T-helper 17 cell (primary cell): Measurements from ENCODE around the gene RPL13A. TPM values are rescaled to one million over a fixed set of nuclear protein-coding genes. Genes with fewer than 3 reads are reported as not detected.
"Not testable (repeated sequence)": the region's sequence is repeated elsewhere in the genome, so short reads cannot be mapped to it uniquely, and the experiment has no call there.

Source experiments
- ATAC-seq: fragments of 150-1000 bp; cut with Tn5 transposase; 2 replicates; pipeline ENCODE4 v1.10.0; 2021; ENCODE audit warnings: mild to moderate bottlenecking, moderate library complexity
- DNase-seq, 3 donors: peaks; one replicate each; pipeline versions ENCODE4 v3.0.0 to v3.0.0-alpha.2; 2020 to 2021
- H3K9me3 ChIP-seq: one replicate; pipeline ENCODE4 v1.7.0; 2013; ENCODE audit warnings: low read length, mild to moderate bottlenecking; ENCODE audit not compliant: control insufficient read depth, poor library complexity, severe bottlenecking
- H3K27ac Mint-ChIP-seq: one replicate; pipeline ENCODE4 v1.8.0; 2022; ENCODE audit warnings: mild to moderate bottlenecking, moderate library complexity, mixed read lengths
- H3K27me3 Mint-ChIP-seq: one replicate; pipeline ENCODE4 v1.8.0; 2022; ENCODE audit warnings: mixed read lengths
- H3K36me3 Mint-ChIP-seq: one replicate; pipeline ENCODE4 v1.8.0; 2022; ENCODE audit warnings: low read depth, mixed read lengths
- H3K4me1 Mint-ChIP-seq: one replicate; pipeline ENCODE4 v1.8.0; 2022; ENCODE audit warnings: mild to moderate bottlenecking, mixed read lengths
- H3K4me3 Mint-ChIP-seq: one replicate; pipeline ENCODE4 v1.8.0; 2022; ENCODE audit warnings: mild to moderate bottlenecking, moderate library complexity, mixed read lengths
- total RNA-seq, 4 donors: library from RNA in 2 of 4; stranded (reverse) in 2 of 4; gene quantifications; one replicate each; pipeline ENCODE4 v1.2.3 and lab custom pipeline; 2022 to 2026

The RPL13A gene
- 1,000 to 10,000 TPM; 5,253 to 5,291 TPM for total RNA-seq
- total RNA-seq (lab: John Stamatoyannopoulos, UW) = 2,226 to 2,816 reads per million in 2 donors

DNA sequence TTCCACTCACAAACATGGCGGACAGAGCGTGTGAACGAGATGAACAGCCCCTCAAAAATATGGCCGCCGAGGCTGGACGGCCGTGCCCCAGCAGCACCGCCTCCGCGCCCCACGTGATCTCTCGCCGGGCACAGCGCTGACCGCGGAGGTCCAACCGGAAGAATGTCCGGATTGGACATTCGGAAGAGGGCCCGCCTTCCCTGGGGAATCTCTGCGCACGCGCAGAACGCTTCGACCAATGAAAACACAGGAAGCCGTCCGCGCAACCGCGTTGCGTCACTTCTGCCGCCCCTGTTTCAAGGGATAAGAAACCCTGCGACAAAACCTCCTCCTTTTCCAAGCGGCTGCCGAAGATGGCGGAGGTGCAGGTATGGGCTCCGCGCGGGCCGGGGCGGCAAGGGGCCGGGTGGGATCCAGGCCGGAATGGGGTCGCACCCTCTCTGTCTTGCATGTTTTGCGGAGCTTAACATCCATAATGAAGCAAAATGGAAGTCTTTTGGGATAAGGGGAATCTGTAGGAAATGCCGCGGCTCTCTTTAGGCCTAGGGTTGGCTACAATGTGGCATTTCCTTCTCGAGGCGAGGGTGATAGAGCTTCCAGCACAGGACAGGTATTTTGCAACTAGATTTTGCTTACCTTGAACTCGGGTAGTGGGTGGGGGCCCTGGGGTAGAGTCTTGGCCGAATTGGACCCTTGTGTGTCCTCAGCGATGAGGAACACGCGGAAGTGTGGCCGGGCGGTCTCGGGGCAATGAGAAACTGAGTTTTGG, at the start of gene RPL13A:
Gene RPL13A, plus strand, starts transcription at position 332 of the 769 bp plus-strand sequence. Its CDS starts 22 bp downstream, at position 354.
- H3K27ac Mint-ChIP-seq = peak within 1 kb of the TSS; percentile 98
- H3K9me3 ChIP-seq = no peaks in the 10 kb centered on the region
- H3K4me1 Mint-ChIP-seq = peaks cover 44% of the 10 kb centered on the region
- no peaks in the 10 kb centered on the region for H3K27me3 Mint-ChIP-seq
- DNase-seq (peak; percentile 98), ATAC-seq (peak; percentile 89)
- H3K36me3 Mint-ChIP-seq = peaks cover 4% of the 10 kb centered on the region
- H3K4me3 Mint-ChIP-seq = peak within 1 kb of the TSS; percentile 97

GRCh38 chr19:49438261-49438660, 49.1 kb upstream of the RPL13A start:
- DNase-seq (no peak), ATAC-seq (no peak)

DNA sequence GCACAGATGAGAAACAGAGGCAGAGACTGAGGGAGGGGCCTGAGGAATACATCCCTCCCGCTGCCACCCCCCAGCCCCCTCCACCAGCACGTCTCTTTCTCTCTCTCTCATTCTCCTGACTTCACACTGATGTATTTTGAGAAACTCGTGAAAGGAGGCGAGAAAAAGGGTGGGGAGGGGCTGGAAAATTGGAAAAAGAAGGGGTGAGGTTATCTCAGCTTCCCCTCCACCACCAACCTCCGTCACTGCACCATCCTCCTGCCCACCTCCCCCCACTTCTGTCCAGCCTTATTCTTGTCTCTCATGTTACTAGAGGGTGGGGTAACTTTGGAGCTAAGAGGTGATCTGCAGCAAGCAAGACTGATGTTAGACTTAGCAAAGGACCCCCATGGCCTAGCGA, 47.6 kb upstream of the RPL13A start:
- peaks cover 45% of the 10 kb centered on the region for H3K4me1 Mint-ChIP-seq
- no peak for ATAC-seq

More at GRCh38 chr19:49438261-49438660, 49.1 kb upstream of the RPL13A start:
- Mint-ChIP-seq H3K27ac (no peak overlapping the region), H3K4me3 (no peak overlapping the region), H3K27me3 (peaks cover 84% of the 10 kb centered on the region), H3K36me3 (peaks cover 17% of the 10 kb centered on the region), H3K4me1 (peaks cover 41% of the 10 kb centered on the region)
- H3K9me3 ChIP-seq = no peaks in the 10 kb centered on the region

GRCh38 chr19:49440439-49441209, 46.8 kb upstream of the RPL13A start:
- no peaks in the 10 kb centered on the region for H3K9me3 ChIP-seq
- no peak for DNase-seq
- H3K36me3 Mint-ChIP-seq = peaks cover 14% of the 10 kb centered on the region
- H3K4me1 Mint-ChIP-seq = peaks cover 43% of the 10 kb centered on the region
- ATAC-seq = no peak
- H3K27me3 Mint-ChIP-seq = peaks cover 67% of the 10 kb centered on the region
- no peak overlapping the region for H3K27ac Mint-ChIP-seq
- H3K4me3 Mint-ChIP-seq = peak overlapping the region; percentile 67

More for the DNA sequence above, 47.6 kb upstream of the RPL13A start:
- H3K36me3 Mint-ChIP-seq = peaks cover 17% of the 10 kb centered on the region
- peaks cover 75% of the 10 kb centered on the region for H3K27me3 Mint-ChIP-seq
- H3K4me3 Mint-ChIP-seq = no peak overlapping the region
- DNase-seq = no peak
- H3K27ac Mint-ChIP-seq = no peak overlapping the region
- no peaks in the 10 kb centered on the region for H3K9me3 ChIP-seq

- ATAC-seq (no peak), DNase-seq (peak in 2 of 3 donors; percentile 55 to 58)
- peaks cover 59% of the 10 kb centered on the region for H3K27me3 Mint-ChIP-seq
- peaks cover 14% of the 10 kb centered on the region for H3K36me3 Mint-ChIP-seq
- H3K4me3 Mint-ChIP-seq = peak within 1 kb of the TSS; percentile 85
- no peak within 1 kb of the TSS for H3K27ac Mint-ChIP-seq
- no peaks in the 10 kb centered on the region for H3K9me3 ChIP-seq
- H3K4me1 Mint-ChIP-seq = peaks cover 42% of the 10 kb centered on the region
These were observed 46.0 kb upstream of the RPL13A start, which contains the start of gene SLC17A7 for GRCh38 chr19:49441210-49441959. TSS of gene SLC17A7 (minus strand) at chr19:49441527. CDS start at chr19:49441379, 148 bp downstream.

GRCh38 chr19:49441960-49442350, 45.5 kb upstream of the RPL13A start:
- ATAC-seq (no peak), DNase-seq (no peak)
- no peak overlapping the region for H3K27ac Mint-ChIP-seq
- no peaks in the 10 kb centered on the region for H3K9me3 ChIP-seq
- peaks cover 14% of the 10 kb centered on the region for H3K36me3 Mint-ChIP-seq
- peak overlapping the region; percentile 85 for H3K4me3 Mint-ChIP-seq
- H3K27me3 Mint-ChIP-seq = peaks cover 54% of the 10 kb centered on the region
- H3K4me1 Mint-ChIP-seq = peaks cover 41% of the 10 kb centered on the region

GRCh38 chr19:49442354-49442753, 45.1 kb upstream of the RPL13A start:
- no peak overlapping the region for H3K27ac Mint-ChIP-seq
- peak overlapping the region; percentile 85 for H3K4me3 Mint-ChIP-seq
- no peak for ATAC-seq
- H3K27me3 Mint-ChIP-seq = peaks cover 50% of the 10 kb centered on the region
- no peak for DNase-seq
- no peaks in the 10 kb centered on the region for H3K9me3 ChIP-seq
- peaks cover 14% of the 10 kb centered on the region for H3K36me3 Mint-ChIP-seq
- H3K4me1 Mint-ChIP-seq = peaks cover 39% of the 10 kb centered on the region

GRCh38 chr19:49442771-49443365, 44.5 kb upstream of the RPL13A start:
- peak overlapping the region; percentile 85 for H3K4me3 Mint-ChIP-seq
- DNase-seq (peak; percentile 32 to 50 (median 47)), ATAC-seq (peak; percentile 28)
- peaks cover 13% of the 10 kb centered on the region for H3K36me3 Mint-ChIP-seq
- H3K4me1 Mint-ChIP-seq = peaks cover 35% of the 10 kb centered on the region
- H3K9me3 ChIP-seq = no peaks in the 10 kb centered on the region
- H3K27ac Mint-ChIP-seq = peak overlapping the region; percentile 91
- H3K27me3 Mint-ChIP-seq = peaks cover 44% of the 10 kb centered on the region

DNA sequence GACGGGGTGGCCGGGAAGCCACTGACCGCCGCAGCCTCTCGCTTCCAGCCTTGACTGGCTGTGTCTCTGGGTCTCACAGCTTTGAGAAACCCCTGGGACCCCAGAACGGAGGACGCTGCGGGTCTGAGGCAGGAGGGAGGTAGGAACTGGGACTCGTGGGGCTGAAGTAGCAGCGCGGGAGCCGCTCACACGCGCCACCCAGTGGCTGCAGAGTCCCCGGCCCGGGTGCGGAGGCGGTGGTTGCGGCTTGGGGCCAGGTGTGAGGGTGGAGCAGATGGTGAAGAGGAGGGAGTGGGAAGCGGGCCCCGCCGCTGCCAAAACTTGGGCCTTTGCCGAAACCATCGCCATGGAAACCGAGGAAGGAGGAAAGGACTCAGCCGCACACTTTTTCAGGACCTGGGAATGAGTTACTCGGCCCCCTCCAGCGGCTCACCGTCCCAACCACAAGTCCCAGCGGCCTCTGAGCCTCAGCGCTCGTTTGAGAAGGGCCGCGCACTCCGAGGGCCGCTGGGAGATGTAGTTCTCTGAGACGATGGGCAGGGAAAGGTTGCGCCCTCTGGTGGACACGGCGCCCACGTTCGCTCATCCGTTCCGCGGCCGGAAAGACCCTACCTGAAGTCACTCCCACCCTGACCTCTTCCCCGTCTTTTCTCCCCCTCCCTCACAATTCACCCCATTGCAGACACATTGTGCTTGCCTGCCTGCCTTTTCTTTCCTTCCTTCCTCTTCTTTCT, 43.9 kb upstream of the RPL13A start:
- no peaks in the 10 kb centered on the region for H3K9me3 ChIP-seq
- H3K27me3 Mint-ChIP-seq = peaks cover 38% of the 10 kb centered on the region
- peak overlapping the region; percentile 85 for H3K4me3 Mint-ChIP-seq
- H3K27ac Mint-ChIP-seq = peak overlapping the region; percentile 91
- ATAC-seq (peak; percentile 92), DNase-seq (peak; percentile 86 to 91 (median 88))
- peaks cover 36% of the 10 kb centered on the region for H3K4me1 Mint-ChIP-seq
- peaks cover 9% of the 10 kb centered on the region for H3K36me3 Mint-ChIP-seq

DNA sequence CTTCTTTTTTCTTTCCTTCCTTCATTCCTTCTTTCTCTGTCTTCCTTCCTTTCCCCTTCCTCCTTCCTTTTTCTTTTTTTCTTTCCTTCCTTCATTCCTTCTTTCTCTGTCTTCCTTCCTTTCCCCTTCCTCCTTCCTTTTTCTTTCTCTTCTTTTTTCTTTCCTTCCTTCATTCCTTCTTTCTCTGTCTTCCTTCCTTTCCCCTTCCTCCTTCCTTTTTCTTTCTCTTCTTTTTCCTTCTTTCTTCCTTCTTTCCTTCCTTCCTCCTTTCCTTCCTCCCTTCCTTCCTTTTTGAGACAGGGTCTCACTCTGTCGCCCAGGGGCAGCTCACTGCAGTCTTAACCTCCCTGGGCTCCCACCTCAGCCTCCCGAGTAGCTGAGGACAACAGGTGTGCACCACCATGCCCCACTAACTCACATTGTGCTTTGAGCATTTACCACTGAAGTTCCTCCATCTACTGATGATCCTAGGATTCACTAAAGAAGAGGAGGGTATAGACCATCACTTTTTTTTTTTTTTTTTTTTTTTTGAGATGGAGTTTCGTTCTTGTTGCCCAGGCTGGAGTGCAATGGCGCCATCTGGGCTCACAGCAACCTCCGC, 43.2 kb upstream of the RPL13A start:
- not testable (repeated sequence) for H3K9me3 ChIP-seq, DNase-seq, H3K36me3 Mint-ChIP-seq, ATAC-seq
- Mint-ChIP-seq H3K4me3 (peak overlapping the region; percentile 85), H3K27me3 (peaks cover 31% of the 10 kb centered on the region), H3K27ac (peak overlapping the region; percentile 91), H3K4me1 (peaks cover 36% of the 10 kb centered on the region)

DNA sequence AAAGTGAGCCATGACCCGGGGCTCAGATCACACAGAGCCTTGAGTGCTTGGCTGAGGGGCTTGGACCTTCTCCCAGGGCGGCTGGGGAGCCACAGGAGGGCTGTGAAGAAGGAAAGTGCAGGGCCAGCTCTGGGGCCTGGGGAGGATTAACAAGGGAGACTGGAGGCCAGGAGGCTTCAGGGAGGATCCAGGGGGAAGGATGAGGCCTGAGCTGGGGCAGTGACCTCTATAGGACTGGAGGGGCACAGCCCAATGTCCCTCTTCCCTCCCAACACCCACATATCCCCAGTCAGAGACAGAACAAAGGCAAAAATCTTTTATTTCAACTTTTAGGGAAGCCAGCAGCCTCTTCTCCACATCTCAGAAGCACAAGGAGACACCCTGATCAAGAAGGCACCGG, 41.4 kb upstream of the RPL13A start:
- H3K4me3 Mint-ChIP-seq = no peak overlapping the region
- DNase-seq (no peak), ATAC-seq (no peak)
- peaks cover 41% of the 10 kb centered on the region for H3K4me1 Mint-ChIP-seq
- H3K36me3 Mint-ChIP-seq = peaks cover 6% of the 10 kb centered on the region
- peak overlapping the region; percentile 62 for H3K27ac Mint-ChIP-seq
- peaks cover 13% of the 10 kb centered on the region for H3K27me3 Mint-ChIP-seq
- no peaks in the 10 kb centered on the region for H3K9me3 ChIP-seq
